GM21737 (cell line): Measurements from ENCODE around the gene DNAAF5.
"Not testable (repeated sequence)": the region's sequence is repeated elsewhere in the genome, so short reads cannot be mapped to it uniquely, and the experiment has no call there.

Experiments
- ATAC-seq: cut with Tn5 transposase; IDR thresholded peaks from one replicate; pipeline ENCODE4 v1.9.1; 2021; ENCODE audit warnings: mild to moderate bottlenecking, moderate library complexity; ENCODE audit not compliant: unreplicated experiment

DNAAF5 gene

DNA sequence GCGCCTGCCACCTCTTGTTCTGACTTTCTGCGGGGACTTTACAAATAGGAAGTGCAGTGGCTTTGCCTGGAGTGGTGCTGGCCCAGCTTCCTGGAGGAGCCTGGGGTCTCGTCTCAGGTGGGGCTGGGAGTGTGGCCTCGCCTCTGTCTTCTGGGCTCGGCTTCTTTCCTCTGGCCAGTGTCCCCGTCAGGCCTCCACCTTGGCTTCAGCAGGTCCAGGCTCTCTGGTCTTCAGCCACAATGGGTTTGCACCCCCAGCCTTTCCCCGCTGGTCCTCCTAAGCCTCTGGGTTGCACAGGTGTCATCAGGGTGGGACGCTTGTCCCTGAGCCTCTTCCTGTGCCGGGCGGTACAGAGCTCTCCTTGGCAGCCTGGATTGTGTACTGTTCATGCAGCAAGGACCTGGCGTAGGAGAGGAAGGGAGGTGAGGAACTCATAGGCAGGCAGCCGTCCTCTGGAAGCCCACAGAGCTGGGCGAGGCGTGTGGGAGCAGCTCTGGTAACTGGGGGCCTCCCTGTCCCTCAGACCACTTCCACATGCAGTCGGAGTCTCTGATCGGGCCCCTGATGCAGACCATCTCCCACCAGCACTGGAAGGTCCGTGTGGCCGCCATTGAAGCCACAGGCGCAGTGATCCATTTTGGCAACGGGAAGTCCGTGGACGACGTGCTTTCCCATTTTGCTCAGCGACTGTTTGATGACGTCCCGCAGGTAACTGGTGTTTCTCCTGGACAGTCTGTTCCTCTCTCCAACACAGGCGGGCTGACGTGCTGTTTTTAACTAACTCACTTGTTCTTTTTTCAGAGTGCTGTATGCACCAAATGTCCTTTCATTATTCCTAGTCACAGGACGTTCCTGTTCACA, 2.9 kb downstream of the DNAAF5 start:
- ATAC-seq = no peak

DNA sequence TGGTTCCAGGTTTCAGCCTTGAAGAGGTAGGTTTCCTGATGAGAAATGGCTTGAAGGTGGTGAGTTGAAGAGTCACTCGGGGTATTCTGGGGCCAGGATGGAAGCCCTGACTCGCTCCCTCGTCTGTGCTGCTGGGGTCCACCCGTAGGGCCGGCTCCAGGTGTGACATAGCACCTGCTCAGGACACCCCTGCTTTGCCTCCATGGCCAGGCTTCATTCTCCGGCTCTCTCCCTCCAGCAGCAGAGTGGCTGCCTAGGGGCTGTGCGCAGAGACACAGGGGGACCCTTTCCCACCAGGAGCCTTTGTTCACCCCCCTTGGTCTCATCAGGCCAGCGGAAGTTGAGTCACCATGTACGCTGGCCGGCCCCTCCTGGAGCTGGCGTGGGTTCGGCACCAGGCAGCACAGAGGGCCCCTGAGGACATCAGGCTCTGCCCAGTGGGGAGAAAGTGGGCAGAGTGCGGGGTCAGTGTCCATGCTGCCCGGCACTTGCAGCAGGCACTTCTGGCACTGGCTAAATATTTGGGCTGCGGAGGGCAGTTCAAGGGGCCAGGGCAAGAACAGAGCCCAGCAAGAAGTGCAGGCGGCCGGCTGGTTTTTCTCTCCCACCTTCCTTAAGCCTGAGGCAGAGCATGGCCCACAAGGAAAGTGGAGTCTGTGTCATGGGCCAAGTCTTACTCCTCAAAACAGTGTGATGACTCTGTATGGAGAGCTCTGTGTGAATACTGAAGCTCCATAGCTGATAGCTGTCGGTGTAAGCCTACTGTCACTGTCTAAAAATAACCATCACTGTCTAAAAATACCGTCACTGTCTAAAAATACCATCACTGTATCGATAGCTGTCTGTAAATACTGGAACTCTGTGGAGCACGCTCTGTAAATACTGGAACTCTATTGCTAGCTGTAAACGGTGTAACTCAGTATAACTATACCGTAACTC, 4.3 kb downstream of the DNAAF5 start:
- no peak for ATAC-seq

DNA sequence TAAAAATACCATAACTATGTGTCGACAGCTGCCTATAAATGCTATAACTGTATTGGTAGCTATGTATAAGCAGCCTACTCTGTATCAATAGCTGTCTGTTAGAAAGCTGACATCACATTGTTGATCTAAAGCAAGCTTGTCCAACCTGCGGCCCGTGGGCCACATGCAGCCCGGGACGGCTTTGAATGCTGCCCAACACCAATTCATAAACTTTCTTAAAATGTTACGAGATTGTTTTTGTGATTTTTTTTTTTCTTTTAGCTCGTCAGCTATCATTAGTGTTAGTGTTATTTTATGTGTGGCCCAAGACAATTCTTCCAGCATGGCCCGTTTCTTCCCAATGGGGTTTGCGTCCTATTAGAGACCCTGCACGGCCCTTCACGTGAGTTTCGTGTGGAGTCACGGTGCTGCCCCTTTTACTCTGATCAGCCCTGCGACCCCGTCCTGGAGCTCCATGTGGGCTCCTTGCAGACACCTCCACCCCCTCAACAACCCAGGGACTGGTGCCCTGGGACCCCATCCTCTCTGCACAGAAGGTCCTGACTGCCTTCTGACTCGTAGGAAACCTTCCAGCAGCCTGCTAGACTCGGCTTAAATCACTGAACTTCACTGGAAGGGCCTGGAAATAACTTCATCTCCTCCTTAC, 5.1 kb downstream of the DNAAF5 start:
- no peak for ATAC-seq

DNA sequence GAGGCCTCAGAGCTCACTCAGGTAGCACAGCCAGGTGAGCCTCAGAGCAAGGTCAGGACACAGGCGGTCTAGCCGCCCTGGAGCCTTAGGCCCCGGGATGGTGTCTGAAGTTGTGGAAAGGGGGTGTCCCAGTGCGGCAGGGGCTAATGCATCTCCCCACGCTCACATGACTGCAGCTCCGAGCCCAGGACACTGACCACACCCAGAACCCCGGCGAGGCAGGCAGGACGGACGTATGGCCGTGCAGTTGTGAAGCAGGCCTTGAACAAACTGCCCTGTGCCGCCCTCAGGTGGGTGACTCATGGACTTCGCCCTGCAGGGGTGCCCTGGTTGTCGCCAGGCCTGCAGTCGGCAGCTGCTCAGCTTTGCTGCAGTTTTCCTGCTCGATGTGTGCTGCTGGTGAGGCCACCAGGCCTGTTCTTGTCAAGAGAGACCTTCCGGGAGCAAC, 5.6 kb downstream of the DNAAF5 start:
- ATAC-seq = no peak

DNA sequence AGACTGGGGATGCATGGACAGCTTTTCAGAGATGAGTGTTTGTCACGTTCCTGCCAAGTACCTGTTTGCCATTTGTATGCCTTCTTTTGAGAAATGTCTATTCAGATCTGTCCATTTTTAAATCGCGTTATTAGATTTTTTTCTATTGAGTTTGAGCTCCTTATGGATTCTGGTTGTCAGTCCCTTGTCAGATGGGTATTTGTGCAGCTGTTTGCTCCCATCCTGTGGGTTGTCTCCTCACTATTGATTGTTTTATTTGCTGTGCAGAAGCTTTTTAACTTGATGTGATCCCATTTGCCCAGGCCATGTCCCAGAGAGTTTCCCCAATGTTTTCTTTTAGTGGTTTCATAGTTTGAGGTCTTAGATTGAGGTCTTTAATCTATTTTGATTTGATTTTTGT, 6.1 kb downstream of the DNAAF5 start:
- no peak for ATAC-seq

- no peak for ATAC-seq
These were observed 7.7 kb downstream of the DNAAF5 start for GRCh38 chr7:734214-734613.

GRCh38 chr7:734808-735207, 8.3 kb downstream of the DNAAF5 start:
- ATAC-seq = no peak

DNA sequence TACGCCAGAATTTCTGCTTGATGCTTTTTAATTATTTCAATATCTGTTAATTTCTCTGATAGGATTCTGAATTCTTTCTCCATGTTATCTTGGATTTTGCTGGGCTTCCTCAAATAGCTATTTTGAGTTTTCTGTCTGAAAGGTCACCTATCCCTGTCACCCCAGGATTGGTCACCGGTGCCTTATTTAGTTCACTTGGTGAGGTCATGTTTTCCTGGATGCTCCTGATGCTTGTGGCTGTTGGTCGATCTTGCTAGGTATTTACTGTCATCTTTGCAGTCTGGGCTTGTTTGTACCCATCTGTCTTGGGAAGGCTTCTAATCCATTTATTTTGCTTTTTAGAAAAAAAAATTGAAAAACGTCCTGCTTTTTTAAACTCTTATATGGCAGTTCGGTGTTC, 11.7 kb downstream of the DNAAF5 start:
- no peak for ATAC-seq

GRCh38 chr7:738723-739454, 12.4 kb downstream of the DNAAF5 start:
- ATAC-seq = no peak

DNA sequence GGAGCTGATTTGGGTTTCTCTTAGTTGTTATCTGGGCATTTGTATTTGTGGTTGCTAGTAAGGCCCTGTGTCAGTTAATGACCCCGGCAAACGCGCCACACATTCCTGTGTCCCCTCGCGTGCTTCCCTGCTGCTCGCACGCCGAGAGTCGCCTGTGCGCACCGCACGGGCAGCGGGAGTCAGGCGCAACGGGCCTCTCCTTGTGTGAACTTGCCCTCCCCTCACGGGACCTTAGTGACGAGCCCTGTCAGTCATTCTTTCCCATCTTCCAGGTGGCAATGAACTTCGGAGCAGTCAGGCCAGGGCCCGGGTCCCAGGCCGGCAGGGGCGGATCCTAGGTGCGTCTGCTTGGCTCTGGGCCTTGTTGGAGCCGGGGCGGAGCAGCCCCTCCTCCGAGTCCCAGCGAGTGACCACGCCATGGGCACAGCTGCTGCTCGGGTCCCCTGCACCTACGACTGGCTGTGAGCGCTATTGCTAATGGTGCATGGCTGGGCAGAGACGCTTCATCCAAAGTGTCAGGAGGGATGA, 13.0 kb downstream of the DNAAF5 start:
- no peak for ATAC-seq

DNA sequence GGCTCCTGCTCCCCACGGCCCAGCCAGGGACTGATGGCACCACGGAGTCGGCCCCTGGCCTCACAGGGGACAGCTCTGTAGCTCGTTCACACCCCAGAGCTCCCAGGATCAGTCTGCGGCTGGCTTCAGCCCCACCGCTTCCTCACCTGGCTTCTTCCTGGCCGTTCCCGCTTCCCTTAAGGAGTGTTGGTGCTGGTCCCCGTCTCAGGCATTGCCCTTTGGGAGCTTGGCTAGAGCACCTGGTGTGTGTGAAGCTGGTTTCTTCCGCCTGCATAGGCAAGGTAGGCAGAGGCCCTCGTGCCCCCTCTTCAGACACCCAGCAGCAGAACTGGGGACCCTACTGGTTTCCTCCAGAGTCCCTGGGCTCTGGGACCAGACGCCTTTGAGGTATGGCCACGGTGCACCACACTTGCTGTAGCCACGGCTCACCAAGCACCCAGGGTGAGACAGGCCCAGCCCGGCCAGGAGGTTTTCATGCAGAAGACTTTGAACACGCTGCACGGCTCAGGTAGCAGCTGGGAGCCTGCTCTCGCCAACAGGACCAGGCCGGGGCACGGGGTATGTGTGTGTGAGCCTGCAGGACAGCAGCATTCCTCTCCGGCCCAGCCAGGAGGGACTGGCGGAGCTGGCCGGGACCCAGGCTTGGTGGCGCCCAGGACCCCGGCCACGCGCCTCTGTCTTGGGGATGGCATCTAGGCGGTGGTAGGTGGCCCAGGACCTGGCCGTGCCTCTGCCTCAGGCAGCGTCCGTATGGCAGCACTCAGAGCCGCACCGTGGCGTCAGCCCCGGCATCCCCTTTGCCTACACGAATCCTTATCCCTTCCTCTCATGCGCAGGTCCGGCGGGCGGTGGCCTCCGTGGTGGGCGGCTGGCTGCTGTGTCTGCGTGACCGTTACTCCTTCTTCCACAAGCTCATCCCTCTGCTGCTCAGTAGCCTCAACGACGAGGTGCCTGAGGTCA, 13.8 kb downstream of the DNAAF5 start:
- no peak for ATAC-seq

- ATAC-seq = no peak
These were observed 14.7 kb downstream of the DNAAF5 start for GRCh38 chr7:741191-741671.

- no peak for ATAC-seq
These were observed 15.4 kb downstream of the DNAAF5 start for GRCh38 chr7:741850-742249.

- no peak for ATAC-seq
These were observed 16.3 kb downstream of the DNAAF5 start for GRCh38 chr7:742791-743190.

DNA sequence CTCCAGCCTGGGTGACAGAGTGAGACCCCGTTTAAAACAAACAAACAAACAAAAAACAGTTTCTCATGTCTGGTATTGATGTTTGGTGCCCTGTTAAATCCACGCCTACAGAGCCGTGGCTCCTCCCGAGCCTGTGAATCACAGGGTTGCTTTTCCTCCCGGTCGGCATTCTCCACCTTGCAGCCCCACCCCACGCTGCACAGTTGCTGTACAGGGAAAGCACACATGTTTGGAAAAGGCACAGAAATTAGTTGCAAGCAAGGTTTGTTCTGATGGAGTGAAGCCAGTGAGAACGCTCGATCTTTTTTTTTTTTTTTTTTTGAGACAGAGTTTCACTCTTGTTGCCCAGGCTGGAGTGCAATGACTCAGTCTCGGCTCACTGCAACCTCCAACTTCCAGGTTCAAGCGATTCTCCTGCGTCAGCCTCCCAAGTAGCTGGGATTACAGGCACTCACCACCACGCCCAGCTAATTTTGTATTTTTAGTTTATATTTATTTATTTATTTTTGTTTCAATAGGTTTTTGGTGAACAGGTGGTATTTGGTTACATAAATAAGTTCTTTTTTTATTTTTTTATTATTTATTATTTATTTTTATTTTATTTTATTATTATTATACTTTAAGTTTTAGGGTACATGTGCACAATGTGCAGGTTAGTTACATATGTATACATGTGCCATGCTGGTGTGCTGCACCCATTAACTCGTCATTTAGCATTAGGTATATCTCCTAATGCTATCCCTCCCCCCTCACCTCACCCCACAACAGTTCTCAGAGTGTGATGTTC, 17.0 kb downstream of the DNAAF5 start:
- not testable (repeated sequence) for ATAC-seq

DNA sequence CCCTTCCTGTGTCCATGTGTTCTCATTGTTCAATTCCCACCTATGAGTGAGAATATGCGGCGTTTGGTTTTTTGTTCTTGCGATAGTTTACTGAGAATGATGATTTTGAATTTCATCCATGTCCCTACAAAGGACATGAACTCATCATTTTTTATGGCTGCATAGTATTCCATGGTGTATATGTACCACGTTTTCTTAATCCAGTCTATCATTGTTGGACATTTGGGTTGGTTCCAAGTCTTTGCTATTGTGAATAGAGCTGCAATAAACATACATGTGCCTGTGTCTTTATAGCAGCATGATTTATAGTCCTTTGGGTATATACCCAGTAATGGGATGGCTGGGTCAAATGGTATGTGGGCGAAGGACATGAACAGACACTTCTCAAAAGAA, 17.6 kb downstream of the DNAAF5 start:
- not testable (repeated sequence) for ATAC-seq

DNA sequence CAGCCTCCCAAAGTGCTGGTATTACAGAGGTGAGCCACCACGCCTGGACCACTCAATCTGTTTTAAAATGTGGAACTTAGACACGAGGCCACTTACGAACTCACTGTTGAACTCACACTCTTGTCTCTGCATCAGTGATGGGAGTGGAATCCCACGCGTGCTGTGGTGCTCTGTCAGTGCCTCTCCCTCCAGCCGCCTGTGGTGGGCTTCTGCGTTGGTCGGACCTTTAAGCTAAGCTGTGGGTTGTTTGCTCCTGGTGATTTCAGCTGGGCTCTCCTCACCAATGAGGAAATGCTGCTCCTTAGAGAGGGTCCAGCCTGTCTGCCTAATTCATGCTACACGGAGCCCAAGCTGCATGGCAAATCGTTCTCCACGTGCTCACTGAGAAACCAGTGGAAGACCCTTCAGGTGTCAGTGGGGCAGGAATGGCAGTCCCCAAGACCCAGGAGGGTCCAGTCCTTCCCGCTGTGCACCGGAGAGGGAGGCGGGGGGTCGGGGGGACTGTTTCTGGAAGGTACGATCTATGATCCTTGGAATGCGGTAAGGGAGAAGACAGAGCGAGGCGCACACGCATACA, 18.4 kb downstream of the DNAAF5 start:
- no peak for ATAC-seq
